Stimulated activated CD4-positive, alpha-beta T cell treated with anti-CD3 and anti-CD28 coated beads, TNF-alpha, amount 100 ng/mL, for 1 hour (primary cell): ENCODE data around the gene CCDC141.

ENCODE experiments used
- DNase-seq, 3 donors: peaks; one replicate each; pipeline ENCODE4 v3.0.0-alpha.2; 2020; ENCODE audit warnings: low read depth in 3 of 3, low spot score in 1 of 3

CCDC141 gene

GRCh38 chr2:178833382-178833781 is 216.6 kb downstream of the CCDC141 start:
- no peak for DNase-seq

- no peak for DNase-seq
Measured at GRCh38 chr2:178830451-178830850, 219.5 kb downstream of the CCDC141 start.

GRCh38 chr2:178829981-178830380 is 220.0 kb downstream of the CCDC141 start:
- DNase-seq: no peak

DNA sequence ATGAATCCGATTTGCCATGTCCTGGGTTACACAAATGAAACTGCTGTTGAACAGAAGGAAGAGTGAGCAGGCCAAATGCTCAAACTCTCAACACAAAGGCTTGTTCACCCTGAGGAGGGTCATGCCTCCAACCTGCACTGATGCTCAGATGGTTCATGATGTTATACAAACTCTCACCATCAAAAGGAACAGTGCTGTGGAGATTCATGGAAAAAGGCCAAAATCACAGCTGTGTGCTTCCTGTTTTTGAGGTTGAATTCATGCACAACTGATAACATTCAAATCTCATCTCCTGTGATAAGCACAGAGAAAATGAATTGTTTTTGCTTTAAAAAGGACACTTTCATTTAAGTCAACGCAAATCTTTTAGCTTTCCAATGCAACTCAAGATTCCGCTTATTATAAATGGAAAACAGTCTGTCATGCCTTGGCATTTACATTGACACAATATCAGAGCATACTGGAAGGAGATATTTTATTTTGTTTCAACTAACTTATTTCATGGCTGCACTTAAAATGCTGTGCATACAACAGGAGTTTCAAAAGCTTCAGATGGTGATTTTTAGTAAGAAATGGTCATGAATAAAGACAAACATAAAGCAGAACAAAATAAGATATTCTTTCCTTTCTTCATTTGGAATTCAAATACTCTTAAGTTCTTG is 220.5 kb downstream of the CCDC141 start:
- no peak for DNase-seq

GRCh38 chr2:178828486-178828881 is 221.5 kb downstream of the CCDC141 start:
- no peak for DNase-seq

- no peak for DNase-seq
Measured at GRCh38 chr2:178827739-178828485, 222.0 kb downstream of the CCDC141 start.

GRCh38 chr2:178827111-178827510 is 222.8 kb downstream of the CCDC141 start:
- no peak for DNase-seq

GRCh38 chr2:178825183-178825582 is 224.8 kb downstream of the CCDC141 start:
- DNase-seq: no peak

DNA sequence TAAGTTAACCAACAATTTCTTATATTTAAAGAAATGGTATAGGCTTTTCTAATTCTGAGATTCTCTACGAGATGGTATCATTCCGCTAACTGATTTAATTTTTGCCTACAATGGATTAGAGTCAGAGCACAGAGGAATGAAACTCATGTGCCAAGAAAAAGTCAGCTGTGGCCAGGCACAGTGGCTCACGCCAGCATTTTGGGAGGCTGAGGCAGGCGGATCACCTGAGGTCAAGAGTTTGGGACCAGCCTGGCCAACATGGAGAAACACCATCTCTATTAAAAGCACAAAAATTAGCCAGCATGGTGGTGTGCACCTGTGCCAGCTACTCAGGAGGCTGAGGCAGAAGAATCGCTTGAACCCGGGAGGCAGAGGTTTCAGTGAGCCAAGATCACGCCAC is 225.8 kb downstream of the CCDC141 start:
- DNase-seq: no peak

GRCh38 chr2:178819992-178820391 is 229.9 kb downstream of the CCDC141 start:
- no peak for DNase-seq

GRCh38 chr2:178819147-178819875 is 230.6 kb downstream of the CCDC141 start:
- DNase-seq: no peak

DNA sequence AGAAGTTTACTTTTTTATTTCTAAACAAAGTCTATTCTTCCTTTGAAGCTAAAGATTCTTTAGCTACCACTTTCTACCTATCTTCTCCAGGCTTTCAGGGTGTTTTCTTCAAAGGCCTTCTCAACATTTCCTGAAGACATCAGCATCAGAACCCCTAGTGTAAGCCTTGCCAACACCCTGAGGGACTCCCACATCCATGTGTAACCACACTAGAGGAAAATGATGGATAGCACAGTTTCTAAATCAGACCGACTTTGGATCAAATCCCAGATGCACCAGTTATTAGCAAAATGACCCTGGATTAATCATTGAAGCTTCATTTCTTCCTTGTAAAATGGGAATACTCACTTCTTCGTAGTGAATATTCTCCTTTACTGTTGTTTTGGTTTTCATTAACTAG is 238.0 kb downstream of the CCDC141 start:
- DNase-seq: no peak

DNA sequence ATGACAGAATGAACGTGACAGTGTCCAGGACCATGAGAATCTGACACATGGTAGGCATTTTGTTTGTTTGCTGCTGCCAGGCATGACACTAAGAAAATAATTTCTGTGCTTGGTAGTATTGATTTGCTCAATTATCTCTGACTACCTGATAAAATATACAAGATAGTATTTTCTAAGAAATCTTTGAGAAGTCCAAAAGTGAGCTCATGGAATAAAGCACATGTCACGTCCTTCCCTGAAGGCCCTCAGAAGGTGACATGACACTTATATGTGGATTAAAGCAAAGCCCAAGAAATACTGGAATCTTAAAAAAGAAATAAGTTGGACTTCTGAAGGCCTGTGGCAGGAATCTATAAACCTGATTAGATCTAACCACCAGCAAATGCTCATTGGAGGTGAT is 238.9 kb downstream of the CCDC141 start:
- DNase-seq: no peak

DNA sequence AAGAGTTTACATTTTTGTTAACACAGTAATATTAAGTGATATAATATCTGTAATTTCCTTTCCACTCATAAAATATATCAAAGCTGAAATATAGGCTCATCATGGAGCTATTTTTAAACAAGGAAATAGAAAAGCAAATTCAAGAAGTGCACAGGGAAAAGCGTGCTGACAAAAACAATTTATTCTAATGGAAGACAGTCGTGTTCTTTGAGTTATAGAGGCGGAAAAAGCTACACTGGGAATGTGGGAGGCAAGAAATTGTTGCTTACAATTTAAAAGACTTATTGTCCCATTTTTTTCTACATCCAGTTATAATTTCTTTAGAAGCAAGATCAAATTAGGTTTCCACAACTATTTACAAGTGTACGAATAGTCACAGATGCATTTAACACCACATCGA is 239.5 kb downstream of the CCDC141 start:
- DNase-seq: no peak

DNA sequence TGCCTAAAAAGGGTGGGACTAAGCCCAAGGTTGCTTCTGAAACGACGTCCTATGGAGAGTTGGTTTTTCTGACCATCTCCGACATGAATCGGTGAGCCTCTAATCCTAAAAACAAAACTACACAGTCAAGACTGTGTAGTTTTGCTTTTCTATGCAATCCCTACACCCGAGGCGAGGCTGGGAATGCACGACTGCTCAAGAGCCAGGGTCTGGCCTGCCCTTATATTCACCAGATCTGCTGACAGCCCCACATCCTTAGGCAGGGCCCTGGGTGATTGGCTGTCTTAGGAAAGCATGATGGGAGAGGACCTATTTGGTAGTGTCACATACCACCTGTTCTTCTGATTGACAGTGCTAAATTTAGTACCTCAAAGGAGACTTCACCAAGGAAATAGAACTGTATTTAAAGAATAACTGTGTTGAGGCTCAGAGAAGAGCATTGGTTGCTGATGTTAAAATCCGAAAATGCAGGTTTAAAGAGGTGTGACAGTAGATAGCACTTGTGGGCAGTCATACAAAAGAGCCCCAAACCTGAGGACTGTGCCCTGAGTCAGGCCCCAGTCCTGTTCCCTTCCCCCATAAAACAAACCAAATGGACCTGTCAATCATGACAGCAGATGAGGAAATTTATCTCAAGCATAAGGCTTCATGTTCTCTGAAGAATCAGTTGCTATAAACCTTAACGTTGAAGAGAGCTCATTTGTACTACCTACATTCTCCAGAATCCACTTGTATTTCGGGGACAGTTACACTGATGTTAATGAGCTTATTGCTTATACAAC is 242.5 kb downstream of the CCDC141 start, which contains the start of gene TTN:
Gene TTN, minus strand, starts transcription at position 197 of the 782 bp plus-strand sequence. CDS start 2,781 bp downstream, outside the sequence.
- DNase-seq: no peak

DNA sequence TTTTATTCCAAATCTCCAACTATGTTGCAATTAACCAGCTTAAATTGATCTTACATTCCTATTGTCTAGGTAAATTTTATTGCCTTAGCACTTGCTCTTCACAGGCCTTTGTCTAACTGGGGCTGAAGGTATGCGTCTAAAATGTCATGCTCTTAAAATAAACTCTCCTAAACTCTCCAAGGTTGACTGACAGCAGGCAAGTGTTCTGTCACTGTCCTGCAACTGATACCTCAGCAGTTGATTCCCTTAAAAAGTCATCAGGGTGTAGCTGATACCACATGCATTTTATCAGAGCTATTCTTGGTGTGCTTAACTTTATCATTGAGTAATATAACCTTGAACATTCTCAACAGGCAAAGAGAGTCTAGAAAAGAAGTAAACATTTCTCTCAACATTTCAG is 243.4 kb downstream of the CCDC141 start:
- DNase-seq: no peak

DNA sequence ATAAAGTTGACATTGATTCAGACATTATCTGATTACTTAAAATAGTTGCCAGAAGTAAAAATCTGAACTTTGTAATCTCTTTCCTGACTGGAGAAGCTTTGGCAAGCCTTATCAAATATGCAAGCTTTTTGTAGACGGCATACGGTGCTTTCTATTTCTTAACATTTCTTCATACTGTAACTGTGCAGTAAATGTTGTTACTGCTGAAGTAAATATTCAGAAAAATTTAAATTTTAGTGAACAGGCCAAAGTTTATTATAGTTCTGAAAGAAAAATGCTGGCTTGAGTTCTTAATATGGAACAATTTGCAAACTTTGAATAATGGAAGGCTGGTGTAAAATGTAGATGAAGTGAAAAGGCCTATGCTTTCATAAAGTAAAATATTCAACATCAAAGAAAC is 244.5 kb downstream of the CCDC141 start:
- no peak for DNase-seq

DNA sequence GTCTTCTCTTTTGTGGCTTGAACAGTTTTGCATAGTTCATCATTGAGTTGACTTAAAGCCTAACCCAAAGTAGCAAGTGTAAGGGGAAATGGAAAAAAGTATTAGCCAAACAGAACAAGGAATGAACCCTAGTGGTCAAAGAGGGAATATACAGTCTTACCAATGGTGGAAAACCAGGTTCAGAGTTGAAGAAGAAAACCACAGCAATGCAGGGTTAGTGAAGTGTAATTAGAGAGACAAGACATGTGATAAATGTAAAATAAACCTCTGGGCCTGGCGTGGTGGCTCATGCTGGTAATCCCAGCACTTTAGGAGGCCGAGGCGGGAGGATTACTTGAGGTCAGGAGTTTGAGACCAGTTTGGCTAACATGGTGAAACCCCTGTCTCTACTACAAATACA is 245.1 kb downstream of the CCDC141 start:
- no peak for DNase-seq

DNA sequence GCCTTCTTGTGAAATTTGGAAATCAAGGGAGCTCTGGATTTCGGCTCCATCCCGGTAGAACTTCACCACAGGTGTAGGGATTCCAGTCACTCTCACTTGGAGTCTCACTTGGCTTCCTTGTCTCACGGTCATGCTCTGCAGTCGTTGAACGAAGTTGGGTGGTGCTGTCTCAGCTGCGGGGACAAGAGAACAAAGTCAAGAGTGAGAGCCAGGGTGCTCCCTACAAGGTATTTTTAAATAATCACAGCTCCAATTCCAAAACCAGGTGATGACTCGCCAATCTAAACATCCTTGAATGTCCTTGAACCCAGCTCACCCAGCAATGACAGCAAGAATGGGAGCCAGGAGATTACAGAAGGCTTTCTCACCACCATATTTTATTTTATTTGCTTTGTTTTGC is 249.4 kb downstream of the CCDC141 start:
- DNase-seq: no peak

DNA sequence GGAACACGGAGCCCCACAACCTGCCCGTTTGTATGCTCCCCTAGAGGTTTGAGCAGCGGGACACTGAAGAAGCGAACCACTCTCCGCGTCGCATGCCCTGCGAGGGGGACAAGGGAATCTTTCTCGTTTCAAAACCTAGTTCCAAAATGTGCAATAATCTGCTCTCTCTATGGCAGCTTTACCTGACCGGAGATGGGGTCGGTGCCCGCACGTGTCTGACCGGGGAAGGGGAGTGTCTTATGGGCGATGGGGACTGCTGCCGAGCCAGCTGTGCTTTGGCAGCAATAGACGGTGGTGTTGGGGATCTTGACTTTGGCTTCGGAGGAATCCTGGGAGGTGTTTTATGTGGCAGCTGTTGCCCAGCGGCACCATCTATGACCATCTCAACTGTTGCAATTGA is 250.6 kb downstream of the CCDC141 start:
- DNase-seq: no peak

DNA sequence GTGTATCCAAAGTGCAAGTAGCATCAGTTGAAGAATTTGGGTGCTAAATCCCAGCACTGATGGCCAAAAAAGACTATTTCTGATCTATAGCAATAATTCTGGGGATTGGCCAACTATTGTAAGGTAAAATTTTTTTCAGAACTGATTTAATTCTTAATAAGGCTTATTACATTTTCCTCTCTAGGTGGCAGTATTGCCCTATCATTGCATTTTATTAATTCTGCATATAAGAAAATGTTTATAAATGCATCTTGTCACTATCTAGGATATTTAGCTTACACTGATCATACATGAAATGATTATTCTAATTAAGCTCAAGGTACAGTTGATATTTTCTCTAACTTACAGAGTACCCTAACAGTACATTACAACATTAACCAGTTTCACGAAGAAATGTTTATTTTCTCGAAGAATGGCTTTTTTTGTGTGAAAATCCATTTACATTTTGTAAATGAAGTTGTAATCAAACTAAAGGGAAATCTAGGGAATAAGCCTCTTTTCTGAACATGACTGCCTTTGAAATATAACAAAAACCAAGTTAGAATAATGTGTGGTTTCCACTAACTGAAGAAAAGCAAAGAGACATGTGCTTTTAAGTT is 253.8 kb downstream of the CCDC141 start:
- no peak for DNase-seq
